HL-60/S4 (cell line): ENCODE results near the gene MRPL54.

Experiments
- in situ Hi-C: fragments of 300-500 bp; cut with MboI; formaldehyde crosslinking; loops from 2 replicates; pipeline ENCODE4 v1.14.3; 2022; ENCODE audit warnings: low sequenced_read_pairs

The MRPL54 gene

DNA sequence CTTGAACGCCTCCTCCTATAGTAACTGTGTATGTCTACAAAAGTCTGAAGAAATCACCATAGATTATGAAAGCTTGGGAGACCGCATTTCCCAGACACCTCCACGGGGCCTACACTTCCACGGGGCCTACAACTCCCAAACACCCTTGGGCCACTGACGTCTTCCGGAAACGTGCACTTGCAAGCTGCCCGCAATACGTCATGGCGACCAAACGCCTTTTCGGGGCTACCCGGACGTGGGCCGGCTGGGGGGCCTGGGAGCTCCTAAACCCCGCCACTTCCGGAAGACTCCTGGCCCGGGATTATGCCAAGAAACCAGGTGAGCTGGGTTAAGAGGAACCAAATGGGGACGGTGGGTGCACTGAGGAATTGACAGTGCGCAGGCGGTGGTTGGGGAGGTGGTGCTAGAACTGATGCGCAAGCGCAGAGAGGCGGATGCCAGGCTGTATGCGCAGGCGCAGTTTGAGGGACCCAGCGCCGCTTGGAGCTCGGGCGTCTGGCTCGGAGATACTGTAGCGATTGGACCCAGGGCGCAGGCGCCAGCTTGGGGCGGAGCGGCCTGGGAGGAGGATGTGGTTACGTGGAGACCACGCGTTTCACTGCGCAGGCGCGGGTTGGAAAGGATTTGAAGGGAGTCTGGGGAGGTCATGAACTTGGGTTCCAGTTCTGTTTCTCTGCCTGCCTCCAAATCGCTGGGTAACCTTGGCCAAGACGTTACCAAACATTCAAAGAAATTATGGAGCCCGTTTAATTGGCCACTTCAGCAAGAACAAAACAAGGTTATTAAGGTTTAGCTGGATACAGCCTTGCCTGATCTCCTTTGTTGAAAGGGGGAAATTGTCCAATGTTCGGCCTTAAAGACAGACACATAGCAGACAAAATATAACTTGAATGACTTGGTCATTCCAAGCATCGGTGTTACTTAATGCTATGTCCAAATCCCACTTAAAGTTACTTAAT, at the start of gene MRPL54:
Gene MRPL54 (plus strand): TSS at position 182 of the 959 bp plus-strand sequence. CDS start 19 bp downstream, at position 201.
- in situ Hi-C loops, result no loop called here

DNA sequence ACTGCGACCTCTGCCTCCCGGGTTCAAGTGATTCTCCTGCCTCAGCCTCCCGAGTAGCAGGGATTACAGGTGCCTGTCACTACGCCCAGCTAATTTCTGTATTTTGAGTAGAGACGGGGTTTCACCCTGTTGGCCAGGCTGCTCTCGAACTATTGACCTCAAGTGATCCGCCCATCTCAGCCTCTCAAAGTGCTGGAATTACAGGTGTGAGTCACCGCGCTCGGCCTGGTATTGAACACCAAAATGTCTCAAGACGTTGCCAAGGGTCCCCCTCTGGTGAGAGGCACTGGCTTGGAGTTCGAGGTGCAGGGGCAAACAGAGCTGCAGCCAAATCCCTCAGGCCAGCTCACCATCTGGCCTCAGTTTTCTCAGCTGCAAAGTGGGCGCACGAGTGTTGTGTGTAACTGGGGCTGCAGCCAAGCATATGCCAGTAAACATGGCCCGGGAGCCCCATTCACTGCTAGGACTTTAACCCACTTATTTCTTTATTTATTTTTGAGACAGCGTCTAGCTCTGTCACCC, 46.3 kb upstream of the MRPL54 start:
- in situ Hi-C loops, result no loop called here

- in situ Hi-C loops, result no loop called here
These were observed 42.6 kb upstream of the MRPL54 start for GRCh38 chr19:3719868-3720267.

DNA sequence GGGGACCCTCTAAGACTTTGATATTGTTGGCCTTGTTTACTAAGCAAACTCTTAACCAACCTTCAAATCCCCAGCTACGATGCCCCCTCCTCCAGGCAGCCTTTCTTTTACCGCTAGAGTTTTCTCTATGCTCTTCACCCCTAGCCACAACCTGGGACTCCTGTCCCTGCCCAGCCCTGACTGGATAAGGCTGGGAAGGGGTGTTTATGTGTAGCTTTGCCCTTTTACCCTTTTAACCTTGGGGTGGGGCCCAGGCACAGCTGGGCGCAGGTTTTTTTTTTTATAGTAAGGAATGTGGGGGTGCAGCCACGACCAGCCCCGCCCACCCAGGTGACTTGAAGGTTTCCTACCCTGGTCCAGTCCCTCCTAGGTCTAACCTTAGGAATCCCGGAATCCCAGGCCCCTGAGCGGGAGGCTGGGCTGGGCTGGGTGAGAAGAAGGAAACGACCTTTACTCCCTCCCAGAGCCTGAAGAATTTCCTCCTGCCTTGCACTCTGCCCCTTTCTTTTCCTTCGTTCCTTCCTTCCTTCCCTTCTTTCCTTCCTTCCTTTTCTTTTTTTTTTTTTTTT, 42.0 kb upstream of the MRPL54 start:
- in situ Hi-C loops, result no loop called here

- in situ Hi-C loops, result no loop called here
These were observed 41.2 kb upstream of the MRPL54 start for GRCh38 chr19:3721131-3721886.

DNA sequence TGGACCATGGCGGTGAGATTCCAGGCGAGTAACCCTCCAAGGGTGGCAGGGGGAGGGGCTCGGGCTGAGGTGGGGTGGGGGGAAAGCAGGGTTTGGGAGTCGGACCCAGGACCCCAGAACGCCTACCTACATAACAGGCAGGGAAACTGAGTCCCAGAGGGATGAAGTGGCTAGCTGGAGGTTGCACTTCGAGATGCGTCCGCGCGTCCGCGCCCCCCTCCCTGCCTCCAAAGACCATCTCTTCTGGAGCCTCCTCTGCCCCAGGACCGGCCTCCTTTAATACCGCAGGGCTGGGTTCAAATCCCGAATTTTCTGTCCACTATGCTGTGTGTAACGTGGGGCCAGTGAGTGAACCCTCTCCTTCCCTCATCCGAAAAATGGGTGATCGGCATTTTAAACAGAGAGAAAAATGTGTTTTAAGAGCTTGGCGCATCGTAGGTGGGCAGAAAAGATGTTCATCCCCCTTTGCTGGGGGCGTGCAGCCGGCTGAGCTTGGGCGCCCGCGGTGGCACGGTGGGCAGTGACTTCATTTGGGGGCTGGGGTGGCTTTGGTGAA, 40.5 kb upstream of the MRPL54 start:
- in situ Hi-C loops, result no loop called here

DNA sequence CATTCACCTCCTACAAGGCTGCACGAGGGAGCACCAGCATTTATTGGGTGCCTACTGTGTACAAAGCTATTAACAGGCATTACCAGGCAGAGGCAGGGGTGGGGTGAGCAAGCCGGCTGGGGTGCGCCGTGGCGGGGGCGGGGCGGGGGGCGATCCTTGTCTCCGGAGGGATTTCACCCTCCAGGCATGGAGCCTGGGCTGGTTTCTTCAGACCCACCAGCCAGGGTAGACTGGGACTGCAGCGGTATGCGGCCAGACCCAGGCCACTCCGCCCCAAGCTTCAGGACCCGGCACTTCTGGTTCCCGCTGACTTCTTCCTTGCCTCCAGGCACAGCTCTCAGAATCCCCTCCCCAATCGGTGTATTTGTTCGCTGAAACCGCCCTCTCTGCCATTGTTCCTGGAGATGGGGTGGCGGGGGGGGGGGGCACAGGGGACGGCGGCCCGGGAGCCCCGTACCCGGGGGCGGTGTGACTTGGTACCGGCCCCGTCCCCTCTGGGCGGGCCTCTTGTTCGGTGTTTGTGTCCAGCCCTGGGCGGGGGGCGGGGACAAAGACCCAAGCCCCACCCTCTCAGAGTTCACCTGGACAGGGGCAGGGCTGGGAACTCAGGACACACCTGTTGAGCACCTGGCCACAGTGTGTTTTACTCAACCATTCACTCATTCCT, 39.9 kb upstream of the MRPL54 start:
- in situ Hi-C loops, result no loop called here

DNA sequence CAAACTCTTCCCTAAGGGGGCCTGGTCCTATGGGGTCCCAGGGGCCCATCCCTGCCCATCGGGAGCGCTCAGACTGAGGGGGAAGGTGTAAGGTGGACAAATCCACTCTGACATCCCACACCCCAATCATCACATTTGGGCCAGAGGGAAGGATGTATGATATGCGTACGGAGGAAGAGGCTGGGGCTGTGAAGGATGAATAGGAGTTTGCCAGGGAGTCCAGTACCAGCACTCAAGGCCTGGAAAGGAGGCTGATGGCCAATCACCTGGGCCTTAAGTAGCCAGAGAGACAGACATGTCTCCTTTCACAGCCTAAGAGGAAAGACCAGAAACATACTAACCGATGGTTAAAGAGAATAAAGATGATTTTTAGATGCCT, 39.4 kb upstream of the MRPL54 start:
- in situ Hi-C loops, result no loop called here

GRCh38 chr19:3723883-3724282, 38.6 kb upstream of the MRPL54 start:
- in situ Hi-C loops, result no loop called here

DNA sequence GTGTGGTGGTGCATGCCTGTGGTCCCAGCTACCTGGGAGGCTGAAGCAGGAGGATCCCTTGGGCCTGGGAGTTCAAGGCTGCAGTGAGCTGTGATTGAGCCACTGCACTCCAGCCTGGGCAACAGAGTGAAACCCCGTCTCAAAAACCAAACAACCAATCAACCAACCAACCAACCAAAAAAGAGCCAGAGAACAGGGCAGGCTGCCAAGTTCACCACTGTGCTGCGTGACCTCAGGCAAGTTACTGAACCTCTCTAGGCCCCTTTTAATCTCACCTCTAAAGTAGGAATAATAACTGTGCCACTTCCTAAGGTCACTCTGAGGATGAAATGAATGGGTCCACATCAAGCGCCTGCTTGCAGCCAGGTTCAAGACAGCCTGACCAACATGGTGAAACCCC, 37.4 kb upstream of the MRPL54 start:
- in situ Hi-C loops, result no loop called here

DNA sequence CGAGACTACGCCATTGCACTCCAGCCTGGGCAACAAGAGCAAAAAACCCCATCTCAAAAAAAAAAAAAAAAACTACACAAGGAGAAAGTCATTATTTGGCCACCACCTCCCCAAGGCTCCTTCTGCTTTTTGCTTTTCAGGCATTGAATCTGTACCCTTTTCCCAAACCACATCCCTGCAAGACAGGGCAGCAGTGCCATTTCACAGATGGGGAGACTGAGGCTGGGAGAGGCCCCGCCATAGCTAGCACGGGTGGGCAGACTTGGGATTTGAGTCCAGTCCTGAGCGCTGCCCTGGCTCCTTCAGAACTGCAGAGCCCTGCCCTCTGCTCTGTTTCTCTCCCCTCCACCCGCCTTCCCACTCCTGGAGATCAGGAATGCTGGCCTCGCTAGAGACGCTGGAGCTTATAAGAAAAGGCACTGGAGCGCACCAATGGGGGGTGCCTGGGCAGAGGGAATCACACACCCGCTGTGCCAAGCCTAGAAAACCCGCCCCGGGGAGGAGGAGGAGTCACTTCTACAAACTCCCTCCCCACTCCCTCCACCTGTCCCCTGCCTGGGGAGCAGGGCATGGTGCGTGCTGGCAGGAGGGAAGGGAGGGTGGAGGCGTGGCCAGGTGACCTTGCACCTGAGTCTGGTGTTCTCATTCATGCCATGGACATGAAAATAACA, 36.7 kb upstream of the MRPL54 start:
- in situ Hi-C loops, result no loop called here

- in situ Hi-C loops, result no loop called here
These were observed 32.0 kb upstream of the MRPL54 start for GRCh38 chr19:3730457-3730958.

GRCh38 chr19:3732108-3732507, 30.4 kb upstream of the MRPL54 start:
- in situ Hi-C loops, result no loop called here

GRCh38 chr19:3733549-3734309, 28.8 kb upstream of the MRPL54 start:
- in situ Hi-C loops, result no loop called here

DNA sequence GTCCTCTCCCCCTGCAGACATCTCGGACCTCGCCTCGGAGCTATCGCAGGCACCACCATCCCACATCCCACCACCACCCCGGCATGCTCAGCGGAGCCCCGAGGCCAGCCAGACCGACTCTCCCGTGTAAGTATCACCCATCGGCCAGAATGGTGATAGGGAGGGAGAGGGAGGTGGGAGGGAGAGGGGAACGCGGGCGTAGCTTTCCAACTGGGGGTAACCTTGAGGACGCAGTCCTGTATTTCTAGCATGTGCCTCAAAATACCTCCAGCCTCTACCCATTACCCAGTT, 28.2 kb upstream of the MRPL54 start:
- in situ Hi-C loops, result no loop called here

- in situ Hi-C loops, result no loop called here
These were observed 26.3 kb upstream of the MRPL54 start for GRCh38 chr19:3736106-3736724.

DNA sequence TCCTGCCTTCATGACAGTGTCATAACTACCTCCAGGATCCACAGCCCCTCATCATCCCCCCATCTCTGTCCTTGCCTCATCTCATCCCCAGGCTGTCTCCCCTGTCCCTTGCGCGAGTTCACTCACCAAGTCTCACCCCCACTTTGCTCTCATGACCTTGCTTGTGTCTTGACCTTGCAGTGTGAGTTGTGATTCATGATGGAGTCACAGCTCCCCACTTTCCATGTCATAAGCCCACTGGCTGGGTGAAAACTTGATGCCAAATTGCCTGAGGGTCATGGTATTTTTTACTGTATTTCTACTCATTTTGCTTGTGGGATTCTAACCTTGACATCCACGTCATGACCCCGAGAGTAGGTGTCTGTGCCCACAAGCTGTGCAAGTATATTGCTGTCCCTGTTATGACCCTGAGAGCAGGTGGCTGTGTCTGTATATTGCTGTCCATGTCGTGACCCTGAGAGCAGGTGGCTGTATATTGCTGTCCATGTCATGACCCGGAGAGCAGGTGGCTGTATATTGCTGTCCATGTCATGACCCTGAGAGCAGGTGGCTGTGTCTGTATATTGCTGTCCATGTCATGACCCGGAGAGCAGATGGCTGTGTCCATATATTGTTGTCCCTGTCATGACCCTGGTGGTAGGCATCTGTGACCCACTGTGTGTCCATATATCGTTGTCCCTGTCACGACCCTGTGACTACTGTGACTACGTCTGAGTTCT, 24.8 kb upstream of the MRPL54 start:
- in situ Hi-C loops, result no loop called here
